Muscle of leg (tissue), 11 donors: ENCODE results near the gene SPDYA. TPM values are rescaled to one million over a fixed set of nuclear protein-coding genes. Genes with fewer than 3 reads are reported as not detected.

Experiments used
- DNase-seq: peaks from one replicate; pipeline ENCODE4 v3.0.0; 2013
- H3K27ac ChIP-seq: one replicate; pipeline ENCODE4 v1.5.1; 2013; ENCODE audit warnings: mild to moderate bottlenecking, low read length, control low read depth
- H3K27me3 ChIP-seq: one replicate; pipeline ENCODE4 v1.6.1; 2013; ENCODE audit warnings: low read length; ENCODE audit not compliant: control insufficient read depth, insufficient read depth
- H3K36me3 ChIP-seq: one replicate; pipeline ENCODE4 v1.6.1; 2013; ENCODE audit warnings: low read length; ENCODE audit not compliant: control insufficient read depth, insufficient read depth
- H3K4me1 ChIP-seq: one replicate; pipeline ENCODE4 v1.6.1; 2013; ENCODE audit warnings: low read length; ENCODE audit not compliant: control insufficient read depth, insufficient read depth
- H3K4me3 ChIP-seq: one replicate; pipeline ENCODE4 v1.5.1; 2013; ENCODE audit warnings: low read length, control low read depth
- H3K9me3 ChIP-seq: replicated peaks from 2 replicates; pipeline ENCODE4 v1.6.1; 2013; ENCODE audit warnings: low read depth, low read length; ENCODE audit not compliant: control insufficient read depth
- WGBS: methylation state at CpG from one replicate; pipeline ENCODE4 v1.1.5; 2013; ENCODE audit warnings: missing lambda C conversion rate; ENCODE audit not compliant: insufficient coverage; 5-methylcytosine and 5-hydroxymethylcytosine counted together
- polyA plus RNA-seq, 8 donors: library from polyadenylated mRNA; unstranded; fragments of 120-200 nt; gene quantifications; one replicate each; pipeline versions ENCODE4 v1.2.1 to v1.2.3, GENCODE V29; 2013; ENCODE audit warnings: inconsistent platforms in 1 of 8, low replicate concordance in 1 of 8; ENCODE audit not compliant: insufficient read length in 8 of 8, insufficient read depth in 1 of 8
- total RNA-seq: library from RNA; stranded (reverse); fragments of 120-200 nt; gene quantifications from one replicate; pipeline ENCODE4 v1.2.4, GENCODE V29; 2013

SPDYA gene
- total and polyA plus RNA-seq, 9 donors, result 0.33 to 2.1 (median 0.82) TPM

DNA sequence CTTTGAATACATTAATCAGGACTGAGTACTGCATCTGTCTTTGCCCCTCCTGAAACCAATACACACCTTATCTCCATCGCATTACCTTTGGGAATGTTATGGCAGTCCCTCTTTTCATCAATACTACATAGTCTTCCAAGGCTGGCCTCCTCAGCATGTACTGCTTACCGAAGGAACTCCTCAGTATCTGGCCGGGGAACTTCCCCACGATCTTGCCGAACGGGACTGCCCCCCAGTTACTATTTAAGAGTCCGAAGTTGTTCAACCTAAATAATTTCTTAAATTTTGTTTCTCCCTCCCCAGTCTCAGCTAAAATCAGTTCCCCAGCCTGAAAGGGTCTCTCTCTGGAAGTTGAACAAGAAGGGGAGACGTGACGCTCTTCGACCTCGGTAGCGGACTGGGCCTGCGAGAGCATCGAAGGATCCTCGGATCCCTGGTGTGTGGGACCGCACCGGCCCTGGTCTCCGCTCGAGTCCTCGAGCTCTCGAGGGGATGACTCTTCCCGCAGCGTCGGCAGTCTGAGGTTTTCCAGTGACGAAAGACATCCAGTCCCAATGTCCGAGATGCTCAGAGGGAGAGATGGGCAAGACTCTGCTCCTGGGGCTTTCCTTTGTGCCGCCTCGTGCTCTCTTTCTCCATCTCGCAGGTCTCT, 59.0 kb downstream of the SPDYA start:
- no peaks in the 10 kb centered on the region for H3K9me3 ChIP-seq
- peak overlapping the region; percentile 89 for H3K27ac ChIP-seq
- 0% methylated on average over 27 of the region's 29 CpGs for WGBS
- H3K4me3 ChIP-seq, result peak overlapping the region; percentile 99
- no peak for DNase-seq
- H3K27me3 ChIP-seq, result no peaks in the 10 kb centered on the region
- H3K4me1 ChIP-seq, result peaks cover 9% of the 10 kb centered on the region
- H3K36me3 ChIP-seq, result peaks cover 5% of the 10 kb centered on the region

DNA sequence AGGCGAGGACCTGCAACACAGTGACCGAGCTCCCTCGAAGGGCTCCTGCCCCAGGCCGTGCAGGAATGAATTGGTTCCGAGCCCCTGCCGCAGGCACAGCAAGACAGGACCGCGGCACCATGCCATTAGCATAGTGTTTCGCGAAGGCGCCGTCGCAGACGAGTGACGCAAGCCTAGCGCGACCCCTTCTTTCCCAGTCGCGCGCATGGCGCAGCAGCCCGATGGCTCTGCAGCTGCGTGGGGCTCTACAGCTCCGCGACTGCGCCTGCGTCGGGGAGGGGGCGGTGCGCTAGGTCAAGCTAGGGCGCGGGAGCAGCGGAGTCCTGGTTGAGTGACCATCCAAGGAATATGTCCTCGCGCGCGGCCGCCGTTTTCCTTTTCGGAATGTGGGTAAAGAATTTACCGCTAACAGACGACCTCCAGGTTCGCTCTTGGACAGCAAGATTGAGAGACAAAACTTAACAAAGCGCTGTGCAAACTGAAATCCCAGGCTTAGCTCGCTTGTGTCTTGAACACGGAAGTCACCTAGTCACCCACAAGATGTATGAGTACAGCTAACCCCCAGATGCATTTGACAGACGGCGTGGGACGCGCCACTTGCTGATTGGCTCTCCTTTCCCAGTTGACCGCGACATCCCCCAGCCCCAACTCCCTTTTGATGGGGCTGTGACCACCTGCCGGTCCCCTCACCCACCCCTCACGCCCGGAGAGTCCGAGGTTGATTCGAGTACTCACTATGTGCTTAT, 59.7 kb downstream of the SPDYA start, which contains the start of gene TRMT61B:
TSS of gene TRMT61B (minus strand) at position 164 of the 746 bp plus-strand sequence. CDS start at position 132, 32 bp downstream.
- H3K9me3 ChIP-seq, result no peaks in the 10 kb centered on the region
- no peaks in the 10 kb centered on the region for H3K27me3 ChIP-seq
- peaks cover 5% of the 10 kb centered on the region for H3K36me3 ChIP-seq
- peaks cover 9% of the 10 kb centered on the region for H3K4me1 ChIP-seq
- peak within 1 kb of the TSS; percentile 89 for H3K27ac ChIP-seq
- peak within 1 kb of the TSS; percentile 99 for H3K4me3 ChIP-seq
- WGBS, result under 1% methylated on average over 50 of the region's 57 CpGs
- DNase-seq, result peak; percentile 98

DNA sequence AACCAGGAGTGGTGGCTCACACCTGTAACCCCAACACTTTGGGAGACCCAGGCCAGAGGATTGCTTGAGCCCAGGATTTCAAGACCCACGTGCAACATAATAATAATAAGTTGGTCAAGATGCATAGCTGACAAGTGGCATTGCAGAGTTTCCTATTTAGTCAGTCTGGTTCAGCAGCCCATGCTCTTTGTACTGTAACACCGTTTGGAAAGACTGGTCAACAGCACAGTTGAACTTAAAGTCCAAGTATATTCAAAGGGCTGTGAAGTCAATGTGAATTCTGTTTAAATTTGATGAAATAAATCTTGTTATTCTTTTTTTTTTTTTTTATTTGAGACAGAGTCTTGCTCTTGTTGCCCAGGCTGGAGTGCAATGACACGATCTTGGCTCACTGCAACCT, 61.0 kb downstream of the SPDYA start:
- no peaks in the 10 kb centered on the region for H3K9me3 ChIP-seq
- H3K4me3 ChIP-seq, result no peak overlapping the region
- peaks cover 5% of the 10 kb centered on the region for H3K36me3 ChIP-seq
- peaks cover 2% of the 10 kb centered on the region for H3K27me3 ChIP-seq
- 53% methylated on average over 2 of the region's 3 CpGs for WGBS
- peaks cover 9% of the 10 kb centered on the region for H3K4me1 ChIP-seq
- no peak for DNase-seq
- no peak overlapping the region for H3K27ac ChIP-seq

DNA sequence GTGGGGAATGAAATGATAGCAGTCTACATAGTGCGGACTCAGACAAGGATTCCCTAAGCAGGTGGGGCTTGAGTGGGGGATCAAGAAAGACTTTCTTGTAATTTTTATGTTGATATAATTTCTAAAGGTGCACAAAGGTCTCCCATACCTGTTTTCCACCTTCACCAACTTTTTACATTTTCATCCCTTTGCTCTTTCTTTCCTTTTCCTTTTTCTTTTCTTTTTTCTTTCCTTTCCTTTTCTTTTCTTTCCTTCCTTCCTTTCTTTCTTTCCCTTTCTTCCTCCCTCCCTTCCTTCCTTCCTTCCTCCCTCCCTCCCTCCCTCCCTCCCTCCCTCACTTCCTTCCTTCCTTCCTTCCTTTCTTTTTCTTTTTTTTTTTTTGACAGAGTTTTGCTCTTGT, 69.6 kb downstream of the SPDYA start:
- no peak for DNase-seq
- Histone ChIP-seq H3K4me3 (no peak overlapping the region), H3K9me3 (no peaks in the 10 kb centered on the region), H3K27ac (no peak overlapping the region), H3K27me3 (peaks cover 5% of the 10 kb centered on the region), H3K36me3 (no peaks in the 10 kb centered on the region), H3K4me1 (no peaks in the 10 kb centered on the region)
- WGBS, result no CpG with 5 or more reads among the region's 1 CpG

DNA sequence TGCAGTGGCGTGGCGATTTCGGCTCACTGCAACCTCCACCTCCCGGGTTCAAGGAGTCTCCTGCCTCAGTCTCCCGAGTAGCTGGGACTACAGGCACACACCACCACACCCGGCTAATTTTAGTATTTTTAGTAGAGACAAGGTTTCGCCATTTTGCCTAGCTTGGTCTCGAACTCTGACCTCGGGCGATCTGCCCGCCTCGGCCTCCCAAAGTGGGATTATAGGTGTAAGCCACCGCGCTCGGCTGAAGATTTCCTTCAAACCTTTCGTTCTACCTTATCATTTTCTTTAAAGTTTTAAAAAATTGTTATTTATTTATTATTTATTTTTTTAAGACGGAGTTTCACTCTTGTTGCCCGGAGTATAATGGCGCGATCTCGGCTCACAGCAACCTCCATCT, 82.9 kb downstream of the SPDYA start:
- 96% methylated on average over 4 of the region's 21 CpGs for WGBS
- Histone ChIP-seq H3K4me3 (no peak overlapping the region), H3K27me3 (peaks cover 3% of the 10 kb centered on the region), H3K4me1 (peaks cover 4% of the 10 kb centered on the region), H3K36me3 (no peaks in the 10 kb centered on the region), H3K9me3 (no peaks in the 10 kb centered on the region), H3K27ac (no peak overlapping the region)
- DNase-seq, result no peak

DNA sequence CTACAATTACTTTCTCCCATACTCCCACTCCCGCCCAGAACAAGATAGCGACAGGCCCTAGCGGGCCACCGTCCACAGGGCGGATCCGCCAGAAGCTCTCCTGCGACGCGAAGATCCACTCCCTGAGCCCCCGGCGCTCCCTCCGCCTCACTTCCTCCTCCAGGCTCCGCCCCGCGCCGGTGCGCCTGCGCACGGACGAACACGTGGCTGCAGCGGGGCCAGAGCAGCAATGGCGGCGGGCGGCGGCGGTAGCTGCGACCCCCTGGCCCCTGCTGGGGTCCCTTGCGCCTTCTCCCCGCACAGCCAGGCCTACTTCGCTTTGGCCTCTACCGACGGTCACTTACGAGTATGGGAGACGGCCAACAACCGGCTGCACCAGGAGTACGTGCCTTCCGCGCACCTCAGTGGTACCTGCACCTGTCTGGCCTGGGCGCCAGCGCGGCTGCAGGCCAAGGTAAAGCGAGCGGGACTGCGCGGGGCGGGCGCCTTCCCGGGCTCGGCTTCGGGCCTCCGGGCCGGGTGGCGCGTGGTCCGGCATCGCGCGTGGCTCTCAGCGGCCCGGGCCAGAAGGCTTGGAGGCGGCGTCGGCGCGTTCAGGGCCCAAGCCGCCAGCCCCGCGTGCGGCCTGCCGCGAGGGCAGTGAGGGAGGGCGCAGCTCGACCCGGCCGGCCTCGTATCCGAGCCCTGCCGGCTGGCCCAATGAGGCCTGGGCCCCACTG, 84.0 kb downstream of the SPDYA start, which contains the start of gene WDR43:
TSS of gene WDR43 (plus strand) at position 198 of the 719 bp plus-strand sequence. CDS start at position 230, 32 bp downstream.
- H3K4me3 ChIP-seq, result peak within 1 kb of the TSS; percentile 92
- H3K36me3 ChIP-seq, result no peaks in the 10 kb centered on the region
- H3K27me3 ChIP-seq, result peaks cover 2% of the 10 kb centered on the region
- peak within 1 kb of the TSS; percentile 73 for H3K27ac ChIP-seq
- no peaks in the 10 kb centered on the region for H3K9me3 ChIP-seq
- peak; percentile 99 for DNase-seq
- peaks cover 4% of the 10 kb centered on the region for H3K4me1 ChIP-seq
- under 1% methylated on average over 77 of the region's 79 CpGs for WGBS

DNA sequence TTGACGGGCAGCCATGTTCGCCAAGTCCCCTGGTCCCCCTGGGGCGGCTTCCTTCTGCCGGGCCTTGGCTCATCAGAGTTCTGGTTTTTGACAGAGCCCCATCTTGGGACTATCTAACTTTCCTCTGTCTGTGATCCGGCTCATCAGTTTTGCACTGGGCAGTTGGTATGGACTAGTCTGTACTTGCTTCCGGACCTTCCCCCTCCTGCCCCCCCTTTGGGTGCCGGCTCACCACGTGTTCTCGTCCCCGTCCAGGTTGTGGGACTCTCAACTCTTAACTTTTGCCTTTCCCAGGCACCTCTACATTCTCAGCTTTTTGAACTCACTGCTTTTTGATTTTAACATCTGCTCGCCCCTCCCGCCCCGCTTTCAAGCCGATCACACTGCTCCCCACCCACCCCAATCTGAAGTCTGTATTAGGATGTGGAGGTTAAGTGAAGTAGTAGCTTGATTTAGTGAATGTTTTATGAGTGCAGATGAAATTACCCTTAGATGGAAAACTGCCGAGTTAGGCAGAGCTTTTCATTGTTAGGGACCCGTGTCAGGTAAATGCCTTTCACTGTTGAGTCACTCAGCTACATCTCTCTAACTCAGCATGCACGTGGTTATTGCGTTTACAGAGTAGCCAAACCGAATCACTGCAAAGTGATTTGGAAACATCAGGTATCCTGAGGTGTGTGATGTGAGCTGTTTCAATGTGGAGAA, 84.7 kb downstream of the SPDYA start:
- DNase-seq, result peak; percentile 46
- Histone ChIP-seq H3K27me3 (no peaks in the 10 kb centered on the region), H3K4me3 (peak overlapping the region; percentile 92), H3K36me3 (no peaks in the 10 kb centered on the region), H3K9me3 (no peaks in the 10 kb centered on the region), H3K27ac (peak overlapping the region; percentile 47), H3K4me1 (peaks cover 4% of the 10 kb centered on the region)
- WGBS, result 0% methylated on average over 10 of the region's 19 CpGs

DNA sequence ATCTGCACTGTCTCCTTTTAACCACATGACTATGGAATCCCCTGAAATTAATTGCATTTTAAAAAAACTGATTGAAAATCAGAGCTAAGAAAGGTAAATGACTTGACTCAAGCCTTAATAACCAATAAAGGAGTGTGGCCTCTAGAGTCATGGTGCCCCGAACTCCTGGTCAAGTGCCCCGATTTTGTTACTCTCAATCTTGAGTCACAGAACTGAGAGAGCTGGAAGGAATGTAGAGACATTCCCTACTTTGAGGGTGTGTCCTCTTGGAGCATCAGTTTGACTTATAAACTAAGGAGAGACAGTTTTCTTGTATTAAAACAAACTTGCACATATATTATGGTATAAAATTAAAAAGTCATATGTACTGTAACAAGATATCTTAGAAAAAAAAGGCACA, 86.3 kb downstream of the SPDYA start:
- DNase-seq, result no peak
- H3K4me1 ChIP-seq, result peaks cover 4% of the 10 kb centered on the region
- no peaks in the 10 kb centered on the region for H3K9me3 ChIP-seq
- H3K36me3 ChIP-seq, result no peaks in the 10 kb centered on the region
- no peak overlapping the region for H3K4me3 ChIP-seq
- no peak overlapping the region for H3K27ac ChIP-seq
- no peaks in the 10 kb centered on the region for H3K27me3 ChIP-seq
- no CpG with 5 or more reads among the region's 2 CpGs for WGBS

DNA sequence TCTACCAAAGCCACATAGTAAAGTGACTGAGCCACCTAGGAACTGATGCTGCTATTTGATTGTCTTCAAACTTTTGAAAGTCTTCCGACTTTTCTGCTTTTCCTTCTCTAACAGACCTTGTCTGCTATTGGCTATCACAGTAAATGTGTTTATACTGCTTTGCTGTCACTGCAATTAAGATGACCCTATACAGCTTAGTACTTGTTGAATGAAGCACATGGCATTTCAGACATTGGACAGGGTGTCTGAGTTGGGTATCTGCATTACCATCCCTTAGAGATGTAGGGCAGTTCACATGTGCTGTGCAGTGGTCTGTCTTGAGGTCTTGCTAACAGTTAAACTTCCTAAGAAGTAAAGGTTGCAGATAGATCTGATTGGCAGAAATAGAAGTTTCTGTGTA, 87.4 kb downstream of the SPDYA start:
- H3K27me3 ChIP-seq, result no peaks in the 10 kb centered on the region
- H3K36me3 ChIP-seq, result peaks cover 6% of the 10 kb centered on the region
- peaks cover 4% of the 10 kb centered on the region for H3K4me1 ChIP-seq
- H3K4me3 ChIP-seq, result no peak overlapping the region
- no peaks in the 10 kb centered on the region for H3K9me3 ChIP-seq
- no CpG with 5 or more reads among the region's 1 CpG for WGBS
- DNase-seq, result no peak
- no peak overlapping the region for H3K27ac ChIP-seq
